ENCODE data around the gene FAM193A.
"Not testable (repeated sequence)": the region's sequence is repeated elsewhere in the genome, so short reads cannot be mapped to it uniquely, and the experiment has no call there.

Gene FAM193A

GRCh38 chr4:2543580-2544191, 7.2 kb downstream of the FAM193A start:
- not testable (repeated sequence) for H3K36me3 Mint-ChIP-seq (ENCODE audit: low read depth); H3K9me3 Mint-ChIP-seq; H3K27ac Mint-ChIP-seq; H3K27me3 Mint-ChIP-seq (ENCODE audit: low read depth); H3K4me1 Mint-ChIP-seq (ENCODE audit: low read depth); H3K4me3 Mint-ChIP-seq

- Mint-ChIP-seq H3K36me3 (ENCODE audit: low read depth) (peaks cover 3% of the 10 kb centered on the region), H3K4me3 (no peak overlapping the region)
Observed at GRCh38 chr4:2545321-2546013, 9.0 kb downstream of the FAM193A start.

GRCh38 chr4:2546286-2546823, 9.9 kb downstream of the FAM193A start:
- peaks cover 5% of the 10 kb centered on the region for H3K4me1 Mint-ChIP-seq (ENCODE audit: low read depth)
- no peak overlapping the region for H3K4me3 Mint-ChIP-seq
- no peaks in the 10 kb centered on the region for H3K27me3 Mint-ChIP-seq (ENCODE audit: low read depth)
- H3K36me3 Mint-ChIP-seq (ENCODE audit: low read depth) = peaks cover 3% of the 10 kb centered on the region
- H3K9me3 Mint-ChIP-seq = no peaks in the 10 kb centered on the region
- no peak overlapping the region for H3K27ac Mint-ChIP-seq

More at GRCh38 chr4:2545321-2546013, 9.0 kb downstream of the FAM193A start:
- peaks cover 5% of the 10 kb centered on the region for H3K4me1 Mint-ChIP-seq (ENCODE audit: low read depth)
- no peaks in the 10 kb centered on the region for H3K9me3 Mint-ChIP-seq
- H3K27ac Mint-ChIP-seq = no peak overlapping the region
- H3K27me3 Mint-ChIP-seq (ENCODE audit: low read depth) = no peaks in the 10 kb centered on the region

- not testable (repeated sequence) for H3K27me3 Mint-ChIP-seq (ENCODE audit: low read depth); H3K36me3 Mint-ChIP-seq (ENCODE audit: low read depth); H3K9me3 Mint-ChIP-seq; H3K4me3 Mint-ChIP-seq; H3K4me1 Mint-ChIP-seq (ENCODE audit: low read depth); H3K27ac Mint-ChIP-seq
Observed at GRCh38 chr4:2546961-2547691, 10.7 kb downstream of the FAM193A start.

GRCh38 chr4:2551118-2551517, 14.7 kb downstream of the FAM193A start:
- Mint-ChIP-seq H3K9me3 (no peaks in the 10 kb centered on the region), H3K4me3 (no peak overlapping the region), H3K27me3 (ENCODE audit: low read depth) (no peaks in the 10 kb centered on the region), H3K36me3 (ENCODE audit: low read depth) (no peaks in the 10 kb centered on the region), H3K27ac (no peak overlapping the region), H3K4me1 (ENCODE audit: low read depth) (peaks cover 1% of the 10 kb centered on the region)

- no peaks in the 10 kb centered on the region for H3K36me3 Mint-ChIP-seq (ENCODE audit: low read depth)
- H3K27ac Mint-ChIP-seq = no peak overlapping the region
- H3K4me3 Mint-ChIP-seq = no peak overlapping the region
- peaks cover 1% of the 10 kb centered on the region for H3K4me1 Mint-ChIP-seq (ENCODE audit: low read depth)
- H3K27me3 Mint-ChIP-seq (ENCODE audit: low read depth) = no peaks in the 10 kb centered on the region
- no peaks in the 10 kb centered on the region for H3K9me3 Mint-ChIP-seq
Observed at GRCh38 chr4:2552806-2553205, 16.4 kb downstream of the FAM193A start.

GRCh38 chr4:2558301-2558700, 21.9 kb downstream of the FAM193A start:
- H3K36me3 Mint-ChIP-seq (ENCODE audit: low read depth) = no peaks in the 10 kb centered on the region
- H3K27ac Mint-ChIP-seq = no peak overlapping the region
- no peaks in the 10 kb centered on the region for H3K27me3 Mint-ChIP-seq (ENCODE audit: low read depth)
- no peak overlapping the region for H3K4me3 Mint-ChIP-seq
- H3K4me1 Mint-ChIP-seq (ENCODE audit: low read depth) = peaks cover 7% of the 10 kb centered on the region
- no peaks in the 10 kb centered on the region for H3K9me3 Mint-ChIP-seq

- Mint-ChIP-seq H3K4me3 (no peak overlapping the region), H3K36me3 (ENCODE audit: low read depth) (peaks cover 5% of the 10 kb centered on the region), H3K27ac (no peak overlapping the region), H3K4me1 (ENCODE audit: low read depth) (peaks cover 10% of the 10 kb centered on the region), H3K27me3 (ENCODE audit: low read depth) (no peaks in the 10 kb centered on the region), H3K9me3 (no peaks in the 10 kb centered on the region)
Observed at GRCh38 chr4:2560167-2560566, 23.7 kb downstream of the FAM193A start.

- Mint-ChIP-seq H3K4me3 (no peak overlapping the region), H3K4me1 (ENCODE audit: low read depth) (peaks cover 19% of the 10 kb centered on the region), H3K9me3 (no peaks in the 10 kb centered on the region), H3K27me3 (ENCODE audit: low read depth) (no peaks in the 10 kb centered on the region), H3K36me3 (ENCODE audit: low read depth) (peaks cover 12% of the 10 kb centered on the region), H3K27ac (no peak overlapping the region)
Observed at GRCh38 chr4:2565533-2565932, 29.1 kb downstream of the FAM193A start.

GRCh38 chr4:2570036-2570435, 33.6 kb downstream of the FAM193A start:
- Mint-ChIP-seq H3K9me3 (no peaks in the 10 kb centered on the region), H3K4me3 (peak overlapping the region; percentile 47), H3K27ac (peak overlapping the region; percentile 79), H3K4me1 (ENCODE audit: low read depth) (peaks cover 40% of the 10 kb centered on the region), H3K36me3 (ENCODE audit: low read depth) (peaks cover 18% of the 10 kb centered on the region), H3K27me3 (ENCODE audit: low read depth) (no peaks in the 10 kb centered on the region)

GRCh38 chr4:2570551-2571222, 34.2 kb downstream of the FAM193A start:
- H3K27ac Mint-ChIP-seq = peak overlapping the region; percentile 79
- H3K4me3 Mint-ChIP-seq = peak overlapping the region; percentile 47
- peaks cover 18% of the 10 kb centered on the region for H3K36me3 Mint-ChIP-seq (ENCODE audit: low read depth)
- no peaks in the 10 kb centered on the region for H3K27me3 Mint-ChIP-seq (ENCODE audit: low read depth)
- H3K4me1 Mint-ChIP-seq (ENCODE audit: low read depth) = peaks cover 41% of the 10 kb centered on the region
- H3K9me3 Mint-ChIP-seq = no peaks in the 10 kb centered on the region

- H3K36me3 Mint-ChIP-seq (ENCODE audit: low read depth) = peaks cover 19% of the 10 kb centered on the region
- peak overlapping the region; percentile 46 for H3K27ac Mint-ChIP-seq
- no peak overlapping the region for H3K4me3 Mint-ChIP-seq
- H3K9me3 Mint-ChIP-seq = no peaks in the 10 kb centered on the region
- H3K27me3 Mint-ChIP-seq (ENCODE audit: low read depth) = no peaks in the 10 kb centered on the region
- H3K4me1 Mint-ChIP-seq (ENCODE audit: low read depth) = peaks cover 41% of the 10 kb centered on the region
Observed at GRCh38 chr4:2572076-2572475, 35.6 kb downstream of the FAM193A start.

- H3K4me3 Mint-ChIP-seq = no peak overlapping the region
- H3K27me3 Mint-ChIP-seq (ENCODE audit: low read depth) = no peaks in the 10 kb centered on the region
- peaks cover 39% of the 10 kb centered on the region for H3K4me1 Mint-ChIP-seq (ENCODE audit: low read depth)
Observed at GRCh38 chr4:2572866-2573265, 36.4 kb downstream of the FAM193A start.

GRCh38 chr4:2574009-2574408, 37.6 kb downstream of the FAM193A start:
- peaks cover 18% of the 10 kb centered on the region for H3K36me3 Mint-ChIP-seq (ENCODE audit: low read depth)
- no peaks in the 10 kb centered on the region for H3K27me3 Mint-ChIP-seq (ENCODE audit: low read depth)
- peaks cover 4% of the 10 kb centered on the region for H3K9me3 Mint-ChIP-seq
- no peak overlapping the region for H3K4me3 Mint-ChIP-seq
- H3K4me1 Mint-ChIP-seq (ENCODE audit: low read depth) = peaks cover 37% of the 10 kb centered on the region
- no peak overlapping the region for H3K27ac Mint-ChIP-seq

More at GRCh38 chr4:2572866-2573265, 36.4 kb downstream of the FAM193A start:
- peak overlapping the region; percentile 3 for H3K27ac Mint-ChIP-seq
- H3K36me3 Mint-ChIP-seq (ENCODE audit: low read depth) = peaks cover 17% of the 10 kb centered on the region
- peaks cover 3% of the 10 kb centered on the region for H3K9me3 Mint-ChIP-seq

Measured in T-helper 1 cell treated with Interleukin-12 subunit alpha and Interleukin-12 subunit beta and Interleukin-4 antibody, amounts not matched to agents 30 μg/mL and 1 μg/mL, for 36 hours (primary cell).